ENCODE results near the gene FRAS1.

GRCh38 chr4:78337244-78338020 lies 280.3 kb downstream of the FRAS1 start:
- no peak for TF ChIP-seq CTCF (conservative IDR thresholded peaks at IDR 0.05 in 1 of 2, IDR thresholded peaks at IDR 0.05 in 1 of 2; ENCODE audit: low read depth in 1 of 2, low read length in 2 of 2)
- TF ChIP-seq EZH2 (IDR thresholded peaks at IDR 0.05; ENCODE audit: low read length, missing control alignments), result no peak

Measured in fibroblast of lung (primary cell).